DOHH2 (cell line): Measurements from ENCODE around the gene MAML2.

ENCODE experiments used
- CTCF ChIP-seq: fragments of 200-600 bp; sonication (generic); IDR thresholded peaks from one replicate; pipeline ENCODE4 v1.5.1; 2014; ENCODE audit warnings: antibody characterized with exemption, mild to moderate bottlenecking, low read depth, low read length; ENCODE audit not compliant: poor library complexity, severe bottlenecking
- EZH2phosphoT487 ChIP-seq: fragments of 200-600 bp; sonication (generic); IDR thresholded peaks from 2 replicates; pipeline ENCODE4 v1.6.1; 2017; ENCODE audit warnings: borderline replicate concordance, mild to moderate bottlenecking, antibody characterized with exemption, low read length, moderate library complexity, mixed read lengths

- TF ChIP-seq EZH2phosphoT487 (no peak), CTCF (no peak)
These were observed 46.9 kb upstream of the MAML2 start, which contains the start of the genes CCDC82 and JRKL for GRCh38 chr11:96389720-96390487.
